ENCODE results near the gene KLK4.

GRCh38 chr19:50909240-50910070, 1.7 kb downstream of the KLK4 start:
- TF ChIP-seq TEAD4 (IDR thresholded peaks at IDR 0.05), result no peak
- TF ChIP-seq TCF12 (IDR thresholded peaks at IDR 0.05; ENCODE audit: low read depth), result no peak
- no peak for TF ChIP-seq NFIC (IDR thresholded peaks at IDR 0.05)
- TF ChIP-seq EP300 (IDR thresholded peaks at IDR 0.05; ENCODE audit: borderline replicate concordance), result no peak
- TF ChIP-seq, protein P1, sequence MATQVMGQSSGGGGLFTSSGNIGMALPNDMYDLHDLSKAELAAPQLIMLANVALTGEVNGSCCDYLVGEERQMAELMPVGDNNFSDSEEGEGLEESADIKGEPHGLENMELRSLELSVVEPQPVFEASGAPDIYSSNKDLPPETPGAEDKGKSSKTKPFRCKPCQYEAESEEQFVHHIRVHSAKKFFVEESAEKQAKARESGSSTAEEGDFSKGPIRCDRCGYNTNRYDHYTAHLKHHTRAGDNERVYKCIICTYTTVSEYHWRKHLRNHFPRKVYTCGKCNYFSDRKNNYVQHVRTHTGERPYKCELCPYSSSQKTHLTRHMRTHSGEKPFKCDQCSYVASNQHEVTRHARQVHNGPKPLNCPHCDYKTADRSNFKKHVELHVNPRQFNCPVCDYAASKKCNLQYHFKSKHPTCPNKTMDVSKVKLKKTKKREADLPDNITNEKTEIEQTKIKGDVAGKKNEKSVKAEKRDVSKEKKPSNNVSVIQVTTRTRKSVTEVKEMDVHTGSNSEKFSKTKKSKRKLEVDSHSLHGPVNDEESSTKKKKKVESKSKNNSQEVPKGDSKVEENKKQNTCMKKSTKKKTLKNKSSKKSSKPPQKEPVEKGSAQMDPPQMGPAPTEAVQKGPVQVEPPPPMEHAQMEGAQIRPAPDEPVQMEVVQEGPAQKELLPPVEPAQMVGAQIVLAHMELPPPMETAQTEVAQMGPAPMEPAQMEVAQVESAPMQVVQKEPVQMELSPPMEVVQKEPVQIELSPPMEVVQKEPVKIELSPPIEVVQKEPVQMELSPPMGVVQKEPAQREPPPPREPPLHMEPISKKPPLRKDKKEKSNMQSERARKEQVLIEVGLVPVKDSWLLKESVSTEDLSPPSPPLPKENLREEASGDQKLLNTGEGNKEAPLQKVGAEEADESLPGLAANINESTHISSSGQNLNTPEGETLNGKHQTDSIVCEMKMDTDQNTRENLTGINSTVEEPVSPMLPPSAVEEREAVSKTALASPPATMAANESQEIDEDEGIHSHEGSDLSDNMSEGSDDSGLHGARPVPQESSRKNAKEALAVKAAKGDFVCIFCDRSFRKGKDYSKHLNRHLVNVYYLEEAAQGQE (IDR thresholded peaks at IDR 0.05; ENCODE audit: low read depth), result no peak
- no peak for TF ChIP-seq MAX (IDR thresholded peaks at IDR 0.05)

Data from Ishikawa (cell line).